ENCODE data around the gene CAVIN1. TPM values are rescaled to one million over a fixed set of nuclear protein-coding genes. Genes with fewer than 3 reads are reported as not detected.
A peak's percentile ranks its signal among the peaks of the same experiment; 100 is the strongest.
"Not testable (repeated sequence)": the region's sequence is repeated elsewhere in the genome, so short reads cannot be mapped to it uniquely, and the experiment has no call there.

The CAVIN1 gene, protein sequence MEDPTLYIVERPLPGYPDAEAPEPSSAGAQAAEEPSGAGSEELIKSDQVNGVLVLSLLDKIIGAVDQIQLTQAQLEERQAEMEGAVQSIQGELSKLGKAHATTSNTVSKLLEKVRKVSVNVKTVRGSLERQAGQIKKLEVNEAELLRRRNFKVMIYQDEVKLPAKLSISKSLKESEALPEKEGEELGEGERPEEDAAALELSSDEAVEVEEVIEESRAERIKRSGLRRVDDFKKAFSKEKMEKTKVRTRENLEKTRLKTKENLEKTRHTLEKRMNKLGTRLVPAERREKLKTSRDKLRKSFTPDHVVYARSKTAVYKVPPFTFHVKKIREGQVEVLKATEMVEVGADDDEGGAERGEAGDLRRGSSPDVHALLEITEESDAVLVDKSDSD
- 100 to 1,000 TPM; 231 to 303 (median 258) TPM for polyA plus RNA-seq (ENCODE audit: insufficient read length in 10 of 10)
- long read RNA-seq, donor 1, transcript CAVIN1-201 (2 exons, 3,828 nt), result major isoform, 137 of 155 reads
- long read RNA-seq, donor 1, partial matches to known transcripts, result 0 of 155 reads
- long read RNA-seq, donor 1, other reads (novel, unspliced or antisense), result 18 of 155 reads
- long read RNA-seq, donor 2, transcript CAVIN1-201 (2 exons, 3,828 nt), result major isoform, 50 of 56 reads
- long read RNA-seq, donor 2, partial matches to known transcripts, result 0 of 56 reads
- long read RNA-seq, donor 2, other reads (novel, unspliced or antisense), result 6 of 56 reads
- long read RNA-seq, donor 3, result 0 reads
- long read RNA-seq, donor 4, transcript CAVIN1-201 (2 exons, 3,828 nt), result major isoform, 92 of 98 reads
- long read RNA-seq, donor 4, partial matches to known transcripts, result 0 of 98 reads
- long read RNA-seq, donor 4, other reads (novel, unspliced or antisense), result 6 of 98 reads
- long read RNA-seq, donor 5, transcript CAVIN1-201 (2 exons, 3,828 nt), result major isoform, 121 of 131 reads
- long read RNA-seq, donor 5, partial matches to known transcripts, result 0 of 131 reads
- long read RNA-seq, donor 5, other reads (novel, unspliced or antisense), result 10 of 131 reads
- long read RNA-seq, donor 6, transcript CAVIN1-201 (2 exons, 3,828 nt), result major isoform, 169 of 186 reads
- long read RNA-seq, donor 6, partial matches to known transcripts, result 0 of 186 reads
- long read RNA-seq, donor 6, other reads (novel, unspliced or antisense), result 17 of 186 reads
- long read RNA-seq, donor 7, transcript CAVIN1-201 (2 exons, 3,828 nt), result major isoform, 126 of 133 reads
- long read RNA-seq, donor 7, partial matches to known transcripts, result 0 of 133 reads
- long read RNA-seq, donor 7, other reads (novel, unspliced or antisense), result 7 of 133 reads
- long read RNA-seq, donor 8, transcript CAVIN1-201 (2 exons, 3,828 nt), result major isoform, 105 of 105 reads
- long read RNA-seq, donor 8, partial matches to known transcripts, result 0 of 105 reads
- long read RNA-seq, donor 8, other reads (novel, unspliced or antisense), result 0 of 105 reads
- long read RNA-seq, donor 9, transcript CAVIN1-201 (2 exons, 3,828 nt), result major isoform, 19 of 19 reads
- long read RNA-seq, donor 9, partial matches to known transcripts, result 0 of 19 reads
- long read RNA-seq, donor 9, other reads (novel, unspliced or antisense), result 0 of 19 reads

- DNase-seq, result peak; percentile 100
These were observed at the start of gene CAVIN1 for GRCh38 chr17:42422958-42423712. TSS of gene CAVIN1 (minus strand) at chr17:42423256. CDS start at chr17:42423097, 159 bp downstream.

GRCh38 chr17:42467889-42468288 is 44.8 kb upstream of the CAVIN1 start:
- DNase-seq, result no peak

GRCh38 chr17:42463976-42464400 is 40.9 kb upstream of the CAVIN1 start:
- no peak for DNase-seq

- DNase-seq, result no peak
These were observed 37.3 kb upstream of the CAVIN1 start for GRCh38 chr17:42460371-42460770.

DNA sequence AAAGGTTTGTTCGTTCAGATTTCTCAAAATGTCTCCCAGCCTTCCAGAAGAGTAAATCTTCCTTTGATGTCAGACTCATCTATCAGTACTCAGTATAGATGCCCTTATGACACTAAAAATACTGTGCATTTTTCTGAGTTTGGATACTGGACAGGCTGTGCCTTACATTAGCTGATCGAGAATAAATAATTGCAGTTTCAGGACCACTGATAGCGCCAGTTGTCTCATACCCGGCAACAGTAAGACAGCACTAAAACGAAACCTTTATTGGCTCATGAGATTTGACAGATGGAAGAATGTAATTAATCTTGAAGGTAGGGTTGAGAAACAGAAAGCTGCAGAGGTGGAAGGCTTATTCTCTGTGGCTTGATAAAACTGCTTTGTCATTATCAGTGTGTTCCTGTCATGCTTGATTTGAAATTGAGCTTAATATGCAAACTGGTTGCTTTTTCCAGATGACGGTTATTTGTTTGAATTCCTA is 36.8 kb upstream of the CAVIN1 start:
- peak; percentile 38 to 77 (median 56) for DNase-seq

DNA sequence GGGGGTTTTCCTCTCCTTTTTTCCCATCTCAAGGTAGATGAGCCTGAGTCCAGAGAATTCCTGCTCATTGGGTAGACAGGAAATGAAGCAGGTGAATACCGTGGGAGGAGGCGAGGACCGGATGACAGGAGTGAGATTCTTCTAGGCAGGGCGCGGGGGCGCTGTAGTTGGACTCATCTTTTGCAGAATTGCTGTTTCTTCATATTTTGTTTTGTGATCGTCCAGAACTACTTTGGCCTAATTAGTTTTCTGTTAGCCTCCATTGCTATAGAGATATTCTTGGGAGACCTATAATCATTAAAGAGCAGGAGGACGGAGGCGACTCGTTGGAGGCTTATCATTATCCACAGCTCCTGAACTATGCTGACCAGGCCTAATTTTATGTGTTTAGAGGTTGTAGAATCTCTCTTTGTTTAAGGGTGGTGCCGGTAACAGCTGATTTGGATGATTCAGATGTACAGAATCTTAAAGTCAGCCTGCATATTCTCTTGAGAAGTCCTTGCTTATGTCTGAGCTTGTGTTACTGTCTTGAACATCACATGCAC is 36.3 kb upstream of the CAVIN1 start:
- peak; percentile 41 to 78 (median 49) for DNase-seq

- DNase-seq, result peak; percentile 87 to 95 (median 91)
These were observed 35.6 kb upstream of the CAVIN1 start, which contains the start of gene ATP6V0A1 for GRCh38 chr17:42458497-42459255. TSS of gene ATP6V0A1 (plus strand) at chr17:42458878. CDS start at chr17:42460895, 2,017 bp downstream.

- peak in 1 of 3 donors; percentile 43 for DNase-seq
These were observed 34.2 kb upstream of the CAVIN1 start for GRCh38 chr17:42457107-42457792.

DNA sequence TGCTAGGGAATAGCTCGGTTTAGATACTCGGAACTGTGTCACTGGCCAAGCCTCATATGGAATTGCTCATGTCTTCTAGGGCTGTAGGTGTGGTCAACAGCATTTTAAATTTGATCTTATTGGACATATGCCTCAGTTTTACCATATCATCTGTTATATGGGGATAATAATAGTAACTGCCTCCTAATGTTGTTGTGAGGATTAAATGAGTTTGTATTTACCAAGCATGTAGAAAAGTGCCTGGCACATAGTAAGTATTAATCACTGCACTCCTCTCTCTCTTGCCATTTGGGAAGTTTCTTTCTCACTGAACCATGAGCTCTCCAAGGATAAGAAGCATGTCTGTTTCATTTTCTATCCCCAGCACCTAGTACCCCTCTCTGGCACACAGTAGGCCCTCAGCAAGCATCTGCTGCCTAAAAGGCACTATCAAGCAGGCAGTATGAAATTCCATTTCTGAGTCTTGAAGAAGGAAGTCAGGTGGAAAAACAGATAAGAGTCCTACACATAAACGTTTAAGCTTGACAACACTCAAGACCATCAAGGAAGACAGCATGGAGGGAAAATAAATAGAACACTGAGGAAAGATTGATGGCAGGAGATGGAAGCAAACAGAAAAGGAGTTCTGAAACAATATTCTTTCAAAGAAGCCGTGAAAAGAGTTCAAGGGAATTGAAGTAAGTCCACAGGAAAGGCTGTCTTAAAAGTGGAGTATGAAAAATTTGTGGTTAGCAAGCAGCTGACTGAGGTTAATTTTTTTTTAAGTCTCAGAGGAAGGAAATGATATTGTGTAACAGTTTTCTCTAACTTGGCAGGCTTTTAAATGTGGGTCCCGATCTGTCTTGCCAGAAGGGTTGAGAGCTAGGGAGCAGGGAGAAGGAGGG is 33.4 kb upstream of the CAVIN1 start:
- peak in 2 of 3 donors; percentile 54 to 68 for DNase-seq

DNA sequence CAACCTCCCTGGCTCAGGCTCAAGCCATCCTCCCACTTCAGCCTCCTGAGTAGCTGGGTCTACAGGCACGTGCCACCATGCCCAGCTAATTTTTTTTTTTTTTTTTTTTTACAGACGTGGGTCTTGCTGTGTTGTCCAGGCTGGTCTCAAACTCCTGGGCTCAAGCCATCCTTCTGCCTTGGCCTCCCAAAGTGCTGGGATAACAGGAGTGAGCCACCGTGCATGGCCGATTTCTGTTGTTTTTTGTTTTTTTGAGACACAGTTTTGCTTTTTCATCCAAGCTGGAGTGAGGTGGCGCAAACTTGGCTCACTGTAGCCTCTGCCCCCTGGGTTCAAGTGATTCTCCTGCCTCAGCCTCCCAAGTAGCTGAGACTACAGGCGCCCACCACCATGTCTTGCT is 31.9 kb upstream of the CAVIN1 start:
- not testable (repeated sequence) for DNase-seq

DNA sequence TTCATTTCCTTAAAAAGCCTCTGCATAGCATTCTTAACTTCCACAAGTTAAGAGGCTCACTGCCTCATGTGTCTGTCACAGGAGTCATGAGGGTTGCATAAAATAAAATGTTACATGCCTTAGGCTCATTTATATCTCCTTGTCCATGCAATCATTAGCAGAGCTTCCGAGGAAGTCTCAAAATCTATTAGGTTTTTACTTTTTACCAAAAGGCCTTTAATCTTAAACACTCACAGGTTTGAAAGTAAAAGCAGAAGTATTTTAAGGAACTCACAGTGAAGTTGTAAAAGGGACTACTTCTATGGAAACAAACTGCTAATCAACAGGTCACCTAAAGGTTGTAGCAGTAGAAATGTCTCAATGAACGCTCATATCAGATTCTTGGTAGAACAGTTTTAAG is 30.4 kb upstream of the CAVIN1 start:
- no peak for DNase-seq

DNA sequence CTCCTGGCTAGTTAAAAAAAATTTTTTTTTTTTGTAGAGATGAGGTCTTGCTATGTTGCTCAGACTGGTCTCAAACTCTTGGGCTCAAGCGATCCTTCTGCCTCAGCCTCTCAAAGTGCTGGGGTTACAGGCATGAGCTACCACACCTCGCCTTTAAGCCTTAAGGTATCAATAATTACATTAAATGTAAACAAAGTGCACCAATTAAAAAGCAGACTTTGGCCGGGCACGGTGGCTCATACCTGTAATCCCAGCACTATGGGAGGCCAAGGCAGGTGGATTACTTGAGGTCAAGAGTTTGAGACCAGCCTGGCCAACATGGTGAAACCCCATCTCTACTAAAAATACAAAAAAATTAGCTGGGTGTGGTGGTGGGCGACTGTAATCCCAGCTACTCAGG is 28.2 kb upstream of the CAVIN1 start:
- DNase-seq, result not testable (repeated sequence)

- DNase-seq, result not testable (repeated sequence)
These were observed 26.8 kb upstream of the CAVIN1 start for GRCh38 chr17:42449838-42450237.

GRCh38 chr17:42449176-42449575 is 26.1 kb upstream of the CAVIN1 start:
- DNase-seq, result not testable (repeated sequence)

GRCh38 chr17:42442196-42442565 is 19.1 kb upstream of the CAVIN1 start:
- DNase-seq, result no peak

- DNase-seq, result no peak
These were observed 18.5 kb upstream of the CAVIN1 start for GRCh38 chr17:42441371-42442195.

Measured in muscle of back (tissue), 13 donors.